Esophagus squamous epithelium (tissue), 4 donors: ENCODE measurements around the gene TPK1.

Source experiments
- POLR2A ChIP-seq, 4 donors: fragments of 450-650 bp; IDR thresholded peaks; one replicate each; pipeline ENCODE4 v1.6.1; 2017; ENCODE audit warnings: antibody characterized with exemption in 4 of 4, mild to moderate bottlenecking in 4 of 4, moderate library complexity in 3 of 4
- TF ChIP-seq, protein P1 (sequence below), 6 experiments: fragments of 450-650 bp in 4 of 6; fragments of 200-600 bp in 2 of 6; sonication (generic) in 2 of 6; IDR thresholded peaks; one replicate each; pipeline ENCODE4 v1.5.1; 2016 to 2019; ENCODE audit warnings: antibody characterized with exemption in 6 of 6, mild to moderate bottlenecking in 4 of 6, moderate library complexity in 4 of 6

DNA sequence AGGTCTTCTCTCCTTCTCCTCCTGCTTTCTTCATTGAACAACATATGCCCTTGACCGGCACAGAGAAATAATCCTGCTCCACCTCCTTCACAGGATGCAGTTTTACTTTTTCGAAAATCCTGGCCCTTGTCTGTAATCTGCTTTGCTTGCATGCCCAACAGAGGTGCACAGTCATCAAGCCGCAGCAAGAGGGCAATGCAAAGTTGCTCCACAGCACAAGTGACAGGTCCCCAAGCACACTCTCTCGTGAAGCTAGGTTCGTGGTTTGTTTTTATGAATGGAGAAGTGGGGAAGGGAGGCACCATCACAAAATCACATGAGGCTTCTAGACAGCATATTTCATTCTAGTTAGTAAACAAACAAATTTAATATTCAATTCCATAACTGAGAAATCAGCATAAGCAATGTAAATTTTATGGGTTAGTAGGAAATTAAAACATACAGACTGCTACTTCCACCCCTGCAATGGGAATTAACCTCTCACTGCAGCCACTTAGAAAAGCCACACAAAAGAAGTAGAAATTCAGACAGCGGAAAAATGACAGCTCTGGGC lies 178.8 kb downstream of the TPK1 start:
- TF ChIP-seq, protein P1, sequence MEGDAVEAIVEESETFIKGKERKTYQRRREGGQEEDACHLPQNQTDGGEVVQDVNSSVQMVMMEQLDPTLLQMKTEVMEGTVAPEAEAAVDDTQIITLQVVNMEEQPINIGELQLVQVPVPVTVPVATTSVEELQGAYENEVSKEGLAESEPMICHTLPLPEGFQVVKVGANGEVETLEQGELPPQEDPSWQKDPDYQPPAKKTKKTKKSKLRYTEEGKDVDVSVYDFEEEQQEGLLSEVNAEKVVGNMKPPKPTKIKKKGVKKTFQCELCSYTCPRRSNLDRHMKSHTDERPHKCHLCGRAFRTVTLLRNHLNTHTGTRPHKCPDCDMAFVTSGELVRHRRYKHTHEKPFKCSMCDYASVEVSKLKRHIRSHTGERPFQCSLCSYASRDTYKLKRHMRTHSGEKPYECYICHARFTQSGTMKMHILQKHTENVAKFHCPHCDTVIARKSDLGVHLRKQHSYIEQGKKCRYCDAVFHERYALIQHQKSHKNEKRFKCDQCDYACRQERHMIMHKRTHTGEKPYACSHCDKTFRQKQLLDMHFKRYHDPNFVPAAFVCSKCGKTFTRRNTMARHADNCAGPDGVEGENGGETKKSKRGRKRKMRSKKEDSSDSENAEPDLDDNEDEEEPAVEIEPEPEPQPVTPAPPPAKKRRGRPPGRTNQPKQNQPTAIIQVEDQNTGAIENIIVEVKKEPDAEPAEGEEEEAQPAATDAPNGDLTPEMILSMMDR (IDR thresholded peaks at IDR 0.05) = no peak
- no peak for TF ChIP-seq POLR2A (IDR thresholded peaks at IDR 0.05)
